CD4-positive, CD25-positive, alpha-beta regulatory T cell (primary cell): Measurements from ENCODE around the gene KIFAP3. TPM values are rescaled to one million over a fixed set of nuclear protein-coding genes. Genes with fewer than 3 reads are reported as not detected.
A peak's percentile ranks its signal among the peaks of the same experiment; 100 is the strongest.
"Not testable (repeated sequence)": the region's sequence is repeated elsewhere in the genome, so short reads cannot be mapped to it uniquely, and the experiment has no call there.

Experiments used
- ATAC-seq, 2 donors: fragments of 150-1000 bp; cut with Tn5 transposase; one replicate each; pipeline ENCODE4 v1.10.0; 2021; ENCODE audit warnings: low read depth in 2 of 2, moderate number of reproducible peaks in 2 of 2, moderate library complexity in 1 of 2
- DNase-seq, 3 donors: peaks; one replicate each; pipeline versions ENCODE4 v3.0.0 to v3.0.0-alpha.2; 2012 to 2022; ENCODE audit warnings: mixed read lengths in 1 of 3
- H3K27ac ChIP-seq: one replicate; pipeline ENCODE4 v1.7.0; 2013; ENCODE audit warnings: mild to moderate bottlenecking, low read length; ENCODE audit not compliant: insufficient read depth, poor library complexity, severe bottlenecking
- H3K27me3 ChIP-seq: one replicate; pipeline ENCODE4 v1.7.0; 2013; ENCODE audit warnings: low read length; ENCODE audit not compliant: control insufficient read depth, insufficient read depth
- H3K36me3 ChIP-seq: one replicate; pipeline ENCODE4 v1.7.0; 2013; ENCODE audit warnings: mild to moderate bottlenecking, low read length, moderate library complexity; ENCODE audit not compliant: control insufficient read depth, insufficient read depth
- H3K4me1 ChIP-seq: 2 replicates; pipeline ENCODE4 v1.7.0; 2013; ENCODE audit warnings: mild to moderate bottlenecking, low read length; ENCODE audit not compliant: insufficient read depth, control insufficient read depth, poor library complexity, severe bottlenecking
- H3K4me3 ChIP-seq: one replicate; pipeline ENCODE4 v1.7.0; 2013; ENCODE audit warnings: low read depth, mild to moderate bottlenecking, low read length, moderate library complexity
- H3K9me3 ChIP-seq, 2 experiments: 1 replicate in 1 of 2; 2 replicates in 1 of 2; pipeline ENCODE4 v1.7.0; 2013; ENCODE audit warnings: low read length in 2 of 2, mild to moderate bottlenecking in 1 of 2, moderate library complexity in 1 of 2; ENCODE audit not compliant: control insufficient read depth in 2 of 2
- H3K27ac Mint-ChIP-seq, 3 donors: one replicate each; pipeline ENCODE4 v1.8.0; 2020 to 2022; ENCODE audit warnings: mild to moderate bottlenecking in 3 of 3, mixed read lengths in 3 of 3, moderate library complexity in 2 of 3
- H3K27me3 Mint-ChIP-seq: one replicate; pipeline ENCODE4 v1.8.0; 2022; ENCODE audit warnings: mild to moderate bottlenecking, mixed read lengths
- H3K36me3 Mint-ChIP-seq: one replicate; pipeline ENCODE4 v1.8.0; 2020; ENCODE audit warnings: mixed read lengths
- H3K4me1 Mint-ChIP-seq, 4 donors: one replicate each; pipeline ENCODE4 v1.8.0; 2020 to 2022; ENCODE audit warnings: mixed read lengths in 4 of 4, mild to moderate bottlenecking in 1 of 4
- H3K4me3 Mint-ChIP-seq, 4 donors: one replicate each; pipeline ENCODE4 v1.8.0; 2020 to 2022; ENCODE audit warnings: mild to moderate bottlenecking in 4 of 4, mixed read lengths in 4 of 4, moderate library complexity in 3 of 4
- H3K9me3 Mint-ChIP-seq, 7 donors: one replicate each; pipeline ENCODE4 v1.8.0; 2020 to 2022; ENCODE audit warnings: mixed read lengths in 7 of 7, mild to moderate bottlenecking in 3 of 7, moderate library complexity in 2 of 7
- polyA plus RNA-seq, 4 donors: library from polyadenylated mRNA; unstranded; fragments of 300-500 nt; fragmentation: Illumina TruSeq; gene quantifications; one replicate each; pipeline ENCODE4 v1.2.3, GENCODE V29; 2021
- total RNA-seq: library from RNA; stranded (reverse); gene quantifications from one replicate; pipeline ENCODE4 v1.2.3, GENCODE V29; 2022

KIFAP3 gene
- total and polyA plus RNA-seq, 5 donors from 2014 or later: 12.8 to 21.9 (median 18.0) TPM

DNA sequence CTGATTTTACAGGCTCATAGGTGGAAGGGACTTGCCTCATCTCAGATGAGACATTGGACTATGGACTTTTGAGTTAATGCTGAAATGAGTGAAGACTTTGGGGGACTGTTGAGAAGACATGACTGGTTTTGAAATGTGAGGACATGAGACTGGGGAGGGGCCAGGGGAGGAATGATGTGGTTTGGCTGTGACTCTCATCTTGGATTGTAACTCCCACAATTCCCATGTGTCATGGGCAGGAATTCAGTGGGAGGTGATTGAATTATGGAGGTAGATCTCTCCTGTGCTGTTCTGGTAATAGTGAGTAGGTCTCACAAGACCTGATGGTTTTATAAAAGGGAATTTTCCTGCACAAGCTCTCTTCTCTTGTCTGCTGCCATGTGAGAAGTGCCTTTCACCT lies 201.6 kb downstream of the KIFAP3 start:
- no peaks in the 10 kb centered on the region for H3K9me3 ChIP-seq
- no peak overlapping the region for H3K4me3 Mint-ChIP-seq
- H3K9me3 Mint-ChIP-seq: peaks cover 0 to 1% (median 0%) of the 10 kb centered on the region in 7 donors
- peaks cover 82% of the 10 kb centered on the region for H3K36me3 Mint-ChIP-seq
- no peak overlapping the region for H3K27ac ChIP-seq
- ATAC-seq (no peak), DNase-seq (no peak)
- peaks cover 11% of the 10 kb centered on the region for H3K4me1 ChIP-seq
- peaks cover 15 to 33% (median 23%) of the 10 kb centered on the region in 4 donors for H3K4me1 Mint-ChIP-seq
- H3K36me3 ChIP-seq: peaks cover 96% of the 10 kb centered on the region
- H3K27me3 ChIP-seq: no peaks in the 10 kb centered on the region
- peak overlapping the region in 1 of 3 donors; percentile 75 for H3K27ac Mint-ChIP-seq
- H3K4me3 ChIP-seq: no peak overlapping the region
- no peaks in the 10 kb centered on the region for H3K27me3 Mint-ChIP-seq

- not testable (repeated sequence) for H3K9me3 Mint-ChIP-seq, H3K4me3 ChIP-seq, H3K27ac Mint-ChIP-seq, ATAC-seq, H3K27ac ChIP-seq, DNase-seq, H3K27me3 Mint-ChIP-seq, H3K4me3 Mint-ChIP-seq, H3K27me3 ChIP-seq, H3K9me3 ChIP-seq
- H3K4me1 Mint-ChIP-seq: peaks cover 15 to 33% (median 22%) of the 10 kb centered on the region in 4 donors
- peaks cover 11% of the 10 kb centered on the region for H3K4me1 ChIP-seq
- H3K36me3 Mint-ChIP-seq: peaks cover 86% of the 10 kb centered on the region
- H3K36me3 ChIP-seq: peaks cover 95% of the 10 kb centered on the region
These were observed 202.5 kb downstream of the KIFAP3 start for GRCh38 chr1:169871988-169872387.

Other genes with a start within 250 kb of the KIFAP3 start
- 14.0 TPM for gene SCYL3, start 180.8 kb downstream of the KIFAP3 start, total RNA-seq
- 10 to 100 TPM; 14.4 to 18.9 (median 15.1) TPM for gene SCYL3, start 180.8 kb downstream of the KIFAP3 start, polyA plus RNA-seq
- gene NTMT2, start 71.3 kb upstream of the KIFAP3 start, total RNA-seq: not detected
- gene NTMT2, start 71.3 kb upstream of the KIFAP3 start, polyA plus RNA-seq: not detected